ENCODE measurements around the gene ISCU.
A peak's percentile ranks its signal among the peaks of the same experiment; 100 is the strongest.

Gene ISCU

DNA sequence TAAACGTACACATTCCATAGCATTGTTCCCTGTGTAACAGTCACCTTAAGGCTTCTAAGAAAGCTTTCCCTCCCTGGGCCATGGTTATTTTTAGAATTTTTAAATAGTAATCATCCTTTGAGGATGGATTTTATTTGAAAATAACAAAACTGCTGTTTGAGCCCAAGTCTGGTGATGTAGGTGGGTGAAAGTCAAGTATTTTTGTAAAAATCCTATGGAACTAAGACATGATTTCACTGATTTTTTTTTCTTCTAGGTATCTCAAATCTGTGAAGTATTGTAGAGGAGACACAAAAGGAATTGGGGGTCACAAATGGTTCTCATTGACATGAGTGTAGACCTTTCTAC is 1.4 kb downstream of the ISCU start:
- peak overlapping the region; percentile 63 for H3K4me3 ChIP-seq (ENCODE audit: low read depth, low read length)
- DNase-seq (ENCODE audit: low read depth): no peak
- TF ChIP-seq, protein P1, sequence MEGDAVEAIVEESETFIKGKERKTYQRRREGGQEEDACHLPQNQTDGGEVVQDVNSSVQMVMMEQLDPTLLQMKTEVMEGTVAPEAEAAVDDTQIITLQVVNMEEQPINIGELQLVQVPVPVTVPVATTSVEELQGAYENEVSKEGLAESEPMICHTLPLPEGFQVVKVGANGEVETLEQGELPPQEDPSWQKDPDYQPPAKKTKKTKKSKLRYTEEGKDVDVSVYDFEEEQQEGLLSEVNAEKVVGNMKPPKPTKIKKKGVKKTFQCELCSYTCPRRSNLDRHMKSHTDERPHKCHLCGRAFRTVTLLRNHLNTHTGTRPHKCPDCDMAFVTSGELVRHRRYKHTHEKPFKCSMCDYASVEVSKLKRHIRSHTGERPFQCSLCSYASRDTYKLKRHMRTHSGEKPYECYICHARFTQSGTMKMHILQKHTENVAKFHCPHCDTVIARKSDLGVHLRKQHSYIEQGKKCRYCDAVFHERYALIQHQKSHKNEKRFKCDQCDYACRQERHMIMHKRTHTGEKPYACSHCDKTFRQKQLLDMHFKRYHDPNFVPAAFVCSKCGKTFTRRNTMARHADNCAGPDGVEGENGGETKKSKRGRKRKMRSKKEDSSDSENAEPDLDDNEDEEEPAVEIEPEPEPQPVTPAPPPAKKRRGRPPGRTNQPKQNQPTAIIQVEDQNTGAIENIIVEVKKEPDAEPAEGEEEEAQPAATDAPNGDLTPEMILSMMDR (IDR thresholded peaks at IDR 0.05; ENCODE audit: control insufficient read depth, extremely low read depth, insufficient read depth): no peak

DNA sequence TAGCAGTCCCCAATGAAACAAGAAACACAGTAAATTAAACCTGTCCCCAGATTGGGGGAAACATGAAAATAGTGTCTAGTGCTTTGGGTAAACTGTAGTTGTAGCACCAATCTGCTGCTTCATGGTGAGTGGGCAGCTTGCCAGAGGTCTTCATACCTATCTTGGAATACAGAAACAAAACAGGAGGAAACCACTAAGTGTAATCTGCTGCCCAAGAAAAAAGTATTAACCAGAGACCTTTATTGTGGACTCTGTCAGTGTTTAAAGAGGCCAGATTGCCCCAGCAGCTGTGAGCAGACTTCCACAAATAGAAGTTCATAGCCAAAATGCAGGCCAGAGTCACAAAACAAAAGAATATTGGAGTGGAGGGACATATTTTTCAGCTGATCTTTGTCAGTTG is 2.3 kb downstream of the ISCU start:
- no peak overlapping the region for H3K4me3 ChIP-seq (ENCODE audit: low read depth, low read length)
- TF ChIP-seq, protein P1 (IDR thresholded peaks at IDR 0.05; ENCODE audit: control insufficient read depth, extremely low read depth, insufficient read depth): no peak
- no peak for DNase-seq (ENCODE audit: low read depth)

DNA sequence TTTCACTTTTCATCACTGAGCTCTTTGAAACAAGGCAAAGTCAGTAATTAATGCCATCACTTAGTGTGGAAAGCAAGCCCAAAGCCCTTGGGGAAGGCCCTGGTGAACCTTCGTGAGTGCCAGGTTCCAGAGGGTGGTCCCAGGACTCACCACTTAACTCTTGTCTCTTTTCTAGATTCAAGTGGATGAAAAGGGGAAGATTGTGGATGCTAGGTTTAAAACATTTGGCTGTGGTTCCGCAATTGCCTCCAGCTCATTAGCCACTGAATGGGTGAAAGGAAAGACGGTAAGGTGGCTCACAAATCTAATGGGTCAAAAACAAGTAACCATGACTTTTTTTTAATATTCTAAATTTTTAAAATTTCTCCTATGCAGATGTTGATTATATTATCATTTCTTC is 2.8 kb downstream of the ISCU start:
- TF ChIP-seq, protein P1 (IDR thresholded peaks at IDR 0.05; ENCODE audit: control insufficient read depth, extremely low read depth, insufficient read depth): no peak
- no peak overlapping the region for H3K4me3 ChIP-seq (ENCODE audit: low read depth, low read length)
- DNase-seq (ENCODE audit: low read depth): no peak

DNA sequence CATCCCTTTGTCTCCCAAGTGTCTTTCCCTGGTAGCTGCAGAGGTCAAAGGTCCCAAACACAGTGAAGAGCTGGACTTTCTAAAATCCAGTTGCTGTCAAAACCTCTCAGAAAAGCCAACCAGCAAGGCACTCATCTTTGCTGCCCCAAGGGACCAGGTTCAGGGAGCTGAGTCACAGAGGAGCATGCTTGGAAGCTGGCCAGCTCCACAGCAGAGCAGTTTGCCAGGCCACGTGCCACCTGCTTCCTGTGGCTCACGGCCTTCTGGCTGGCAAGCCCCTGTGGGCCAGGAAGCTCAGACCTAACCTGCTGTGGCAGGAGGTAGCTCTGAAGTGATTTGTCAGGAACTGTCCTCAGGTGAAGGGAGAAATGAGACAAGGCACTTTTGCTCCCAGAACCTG is 3.6 kb downstream of the ISCU start:
- no peak overlapping the region for H3K4me3 ChIP-seq (ENCODE audit: low read depth, low read length)
- TF ChIP-seq, protein P1 (IDR thresholded peaks at IDR 0.05; ENCODE audit: control insufficient read depth, extremely low read depth, insufficient read depth): no peak
- peak; percentile 78 for DNase-seq (ENCODE audit: low read depth)

DNA sequence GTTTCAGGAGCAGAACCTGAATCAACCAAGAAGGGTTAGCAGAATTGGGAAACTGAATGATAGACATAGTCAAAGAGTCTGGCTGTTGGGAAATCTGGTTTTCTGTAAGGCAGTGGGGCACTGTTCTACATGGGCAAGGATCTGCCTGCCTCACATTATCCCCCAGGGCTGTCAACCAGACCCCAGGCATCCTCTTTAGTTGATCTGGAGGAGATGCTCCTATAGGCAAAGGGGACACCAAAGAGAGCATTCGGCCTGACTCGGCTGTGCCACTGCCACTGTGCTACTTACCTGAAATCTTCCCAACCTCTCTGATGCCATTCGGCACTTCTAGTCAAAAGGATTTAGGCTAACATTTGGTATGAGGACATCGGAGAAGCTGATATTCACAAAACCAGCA is 4.1 kb downstream of the ISCU start:
- no peak overlapping the region for H3K4me3 ChIP-seq (ENCODE audit: low read depth, low read length)
- TF ChIP-seq, protein P1 (IDR thresholded peaks at IDR 0.05; ENCODE audit: control insufficient read depth, extremely low read depth, insufficient read depth): no peak
- DNase-seq (ENCODE audit: low read depth): no peak

DNA sequence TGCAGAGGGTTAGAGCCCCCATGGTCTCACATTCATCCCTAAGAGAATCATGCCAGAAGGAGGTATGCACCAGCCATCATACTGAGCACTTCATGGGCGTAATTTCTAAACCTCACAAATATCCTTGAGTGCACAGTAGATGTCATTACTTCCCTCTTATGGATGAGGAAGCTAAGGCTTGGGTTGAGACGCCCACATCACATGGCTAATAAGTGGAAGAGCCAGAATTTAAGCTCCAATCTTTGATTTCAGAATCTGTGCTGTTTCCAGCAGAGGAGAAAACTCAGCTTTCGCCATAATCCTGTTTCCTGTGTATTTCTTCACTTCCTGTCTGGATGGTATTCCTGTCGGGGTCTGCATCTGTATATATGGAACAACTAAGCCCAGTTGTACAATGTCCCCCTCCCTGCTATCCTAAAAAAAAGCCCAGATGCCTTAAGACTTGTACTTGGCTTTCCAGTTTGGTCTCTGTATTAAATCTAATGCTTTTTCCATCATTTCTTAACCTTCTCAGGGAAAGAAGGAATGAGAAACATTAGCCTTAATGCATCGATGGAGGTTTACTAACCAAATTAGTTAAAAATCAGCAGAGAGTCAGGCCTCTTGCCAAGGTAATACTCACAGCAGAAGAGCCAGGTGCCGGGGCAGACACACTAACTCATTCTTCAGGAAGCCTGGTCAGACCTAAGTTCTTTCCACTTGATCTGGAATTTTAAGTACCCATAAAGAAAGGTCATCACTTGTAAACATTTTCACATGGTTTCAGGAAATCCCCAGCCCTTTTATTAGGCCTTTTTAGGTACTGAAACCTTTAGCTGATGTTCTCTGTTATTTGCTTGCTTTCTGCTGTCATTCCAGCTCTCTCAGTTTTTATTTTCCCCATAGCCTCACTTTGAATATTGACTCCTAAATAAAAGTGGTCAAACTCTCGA is 5.3 kb downstream of the ISCU start:
- peak; percentile 67 for DNase-seq (ENCODE audit: low read depth)

More for the DNA sequence above, 5.3 kb downstream of the ISCU start:
- TF ChIP-seq, protein P1 (IDR thresholded peaks at IDR 0.05; ENCODE audit: control insufficient read depth, extremely low read depth, insufficient read depth): no peak
- no peak overlapping the region for H3K4me3 ChIP-seq (ENCODE audit: low read depth, low read length)

All from LNCaP clone FGC (cell line).